Smooth muscle cell (in vitro differentiated cells): ENCODE measurements around the gene COL17A1. TPM values are rescaled to one million over a fixed set of nuclear protein-coding genes. Genes with fewer than 3 reads are reported as not detected.

Experiments used
- DNase-seq: peaks from one replicate; lab custom pipeline; 2025; ENCODE audit not compliant: unreplicated experiment; lab: John Stamatoyannopoulos, UW
- H2AFZ ChIP-seq: fragments of 200-600 bp; sonication (generic); 2 replicates; pipeline ENCODE4 v1.6.0; 2016; ENCODE audit warnings: antibody characterized with exemption, low read depth, mild to moderate bottlenecking
- H3F3A ChIP-seq: fragments of 200-600 bp; sonication (generic); 2 replicates; pipeline ENCODE4 v1.6.0; 2017; ENCODE audit warnings: antibody characterized with exemption, low read depth
- H3K27ac ChIP-seq: fragments of 200-600 bp; sonication (generic); 2 replicates; pipeline ENCODE4 v1.5.1; 2016; ENCODE audit warnings: low read depth, mild to moderate bottlenecking
- H3K27me3 ChIP-seq: fragments of 200-600 bp; sonication (generic); 2 replicates; pipeline ENCODE4 v1.6.1; 2016; ENCODE audit warnings: low read depth, mild to moderate bottlenecking
- H3K36me3 ChIP-seq: fragments of 200-600 bp; sonication (generic); 2 replicates; pipeline ENCODE4 v1.5.1; 2016; ENCODE audit warnings: low read depth
- H3K4me1 ChIP-seq: fragments of 200-600 bp; sonication (generic); 2 replicates; pipeline ENCODE4 v1.5.1; 2016; ENCODE audit warnings: low read depth
- H3K4me2 ChIP-seq: fragments of 200-600 bp; sonication (generic); 2 replicates; pipeline ENCODE4 v1.6.0; 2016; ENCODE audit warnings: mild to moderate bottlenecking
- H3K4me3 ChIP-seq: fragments of 200-600 bp; sonication (generic); 2 replicates; pipeline ENCODE4 v1.5.1; 2016; ENCODE audit warnings: mild to moderate bottlenecking
- H3K79me2 ChIP-seq: fragments of 200-600 bp; sonication (generic); 2 replicates; pipeline ENCODE4 v1.6.0; 2016; ENCODE audit warnings: low read depth, mild to moderate bottlenecking
- H3K9ac ChIP-seq: fragments of 200-600 bp; sonication (generic); 2 replicates; pipeline ENCODE4 v1.6.0; 2016; ENCODE audit warnings: low read depth
- H3K9me3 ChIP-seq: fragments of 200-600 bp; sonication (generic); replicated peaks from 2 replicates; pipeline ENCODE4 v1.5.1; 2016; ENCODE audit warnings: low read depth
- H4K20me1 ChIP-seq: fragments of 200-600 bp; sonication (generic); 2 replicates; pipeline ENCODE4 v1.6.0; 2016; ENCODE audit warnings: low read depth
- WGBS: methylation state at CpG from one replicate; pipeline ENCODE4 v1.1.7; 2016; ENCODE audit warnings: low lambda C conversion rate; 5-methylcytosine and 5-hydroxymethylcytosine counted together
- polyA plus RNA-seq: library from polyadenylated mRNA; unstranded; fragments of >200 nt; fragmentation: Nextera tagmentation; extraction: Ambion mirVana; gene quantifications from 2 replicates; pipeline ENCODE4 v1.2.1, GENCODE V29; 2016
- total RNA-seq: library from RNA; depleted of rRNA; stranded (reverse); fragments of >200 nt; gene quantifications from 2 replicates; pipeline ENCODE4 v1.2.3, GENCODE V29; 2014
- TF ChIP-seq, protein P1 (sequence below): fragments of 200-600 bp; sonication (generic); IDR thresholded peaks from 2 replicates; pipeline ENCODE4 v1.5.1; 2017; ENCODE audit warnings: borderline replicate concordance, mild to moderate bottlenecking, antibody characterized with exemption; ENCODE audit not compliant: insufficient read depth, poor library complexity, severe bottlenecking

The COL17A1 gene
- total and polyA plus RNA-seq, 2 experiments from 2014 or later: 31.5 to 150 TPM

- Histone ChIP-seq H3K79me2 (no peaks in the 10 kb centered on the region), H4K20me1 (no peaks in the 10 kb centered on the region), H3K9ac (no peak overlapping the region), H2AFZ (no peak overlapping the region), H3K4me1 (no peaks in the 10 kb centered on the region), H3K27ac (no peak overlapping the region), H3K9me3 (no peaks in the 10 kb centered on the region), H3F3A (no peaks in the 10 kb centered on the region), H3K27me3 (peaks cover 4% of the 10 kb centered on the region), H3K4me3 (no peak overlapping the region), H3K4me2 (no peak overlapping the region), H3K36me3 (no peaks in the 10 kb centered on the region)
- DNase-seq: no peak
- TF ChIP-seq, protein P1, sequence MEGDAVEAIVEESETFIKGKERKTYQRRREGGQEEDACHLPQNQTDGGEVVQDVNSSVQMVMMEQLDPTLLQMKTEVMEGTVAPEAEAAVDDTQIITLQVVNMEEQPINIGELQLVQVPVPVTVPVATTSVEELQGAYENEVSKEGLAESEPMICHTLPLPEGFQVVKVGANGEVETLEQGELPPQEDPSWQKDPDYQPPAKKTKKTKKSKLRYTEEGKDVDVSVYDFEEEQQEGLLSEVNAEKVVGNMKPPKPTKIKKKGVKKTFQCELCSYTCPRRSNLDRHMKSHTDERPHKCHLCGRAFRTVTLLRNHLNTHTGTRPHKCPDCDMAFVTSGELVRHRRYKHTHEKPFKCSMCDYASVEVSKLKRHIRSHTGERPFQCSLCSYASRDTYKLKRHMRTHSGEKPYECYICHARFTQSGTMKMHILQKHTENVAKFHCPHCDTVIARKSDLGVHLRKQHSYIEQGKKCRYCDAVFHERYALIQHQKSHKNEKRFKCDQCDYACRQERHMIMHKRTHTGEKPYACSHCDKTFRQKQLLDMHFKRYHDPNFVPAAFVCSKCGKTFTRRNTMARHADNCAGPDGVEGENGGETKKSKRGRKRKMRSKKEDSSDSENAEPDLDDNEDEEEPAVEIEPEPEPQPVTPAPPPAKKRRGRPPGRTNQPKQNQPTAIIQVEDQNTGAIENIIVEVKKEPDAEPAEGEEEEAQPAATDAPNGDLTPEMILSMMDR: no peak
These were observed 14.3 kb upstream of the COL17A1 start for GRCh38 chr10:104099941-104100340.

GRCh38 chr10:104099269-104099668, 13.6 kb upstream of the COL17A1 start:
- Histone ChIP-seq H3K4me2 (peak overlapping the region; percentile 19), H3K36me3 (no peaks in the 10 kb centered on the region), H3K4me1 (no peaks in the 10 kb centered on the region), H4K20me1 (no peaks in the 10 kb centered on the region), H3K4me3 (no peak overlapping the region), H3K27ac (peak overlapping the region; percentile 14), H3K79me2 (no peaks in the 10 kb centered on the region), H3K9me3 (no peaks in the 10 kb centered on the region), H3K27me3 (peaks cover 4% of the 10 kb centered on the region), H3F3A (no peaks in the 10 kb centered on the region), H3K9ac (no peak overlapping the region), H2AFZ (no peak overlapping the region)
- 65% methylated on average over 3 of the region's 3 CpGs for WGBS
- no peak for DNase-seq
- TF ChIP-seq, protein P1: no peak

GRCh38 chr10:104098358-104098925, 12.8 kb upstream of the COL17A1 start:
- Histone ChIP-seq H3K79me2 (no peaks in the 10 kb centered on the region), H3K4me2 (peak overlapping the region; percentile 19), H3K4me3 (no peak overlapping the region), H2AFZ (peak overlapping the region; percentile 26), H3K27ac (peak overlapping the region; percentile 14), H3K9me3 (no peaks in the 10 kb centered on the region), H3K4me1 (no peaks in the 10 kb centered on the region), H3K9ac (no peak overlapping the region), H3K36me3 (no peaks in the 10 kb centered on the region), H3F3A (no peaks in the 10 kb centered on the region), H4K20me1 (no peaks in the 10 kb centered on the region), H3K27me3 (peaks cover 4% of the 10 kb centered on the region)
- TF ChIP-seq, protein P1: no peak
- DNase-seq: no peak
- 91% methylated on average over 4 of the region's 4 CpGs for WGBS

DNA sequence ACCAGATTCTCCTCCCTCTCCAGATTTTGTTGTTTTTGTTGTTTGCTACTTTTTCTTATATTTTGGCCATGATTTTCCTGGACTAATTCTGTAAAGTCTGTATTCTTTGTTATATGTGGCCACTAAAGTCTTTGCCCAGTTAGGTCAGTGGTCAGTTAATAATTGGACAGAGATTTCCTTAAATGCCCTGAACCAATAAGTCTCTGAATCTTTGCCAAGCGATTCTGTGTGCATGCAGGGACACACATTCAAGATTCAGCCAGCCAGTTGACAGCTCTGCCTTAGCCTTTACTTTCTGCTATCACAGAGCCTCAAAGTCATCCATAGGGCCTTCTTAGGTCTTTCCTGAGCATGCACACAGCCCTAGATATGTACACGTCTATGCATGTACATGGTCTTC, 11.0 kb upstream of the COL17A1 start:
- Histone ChIP-seq H3K27ac (no peak overlapping the region), H3K9ac (no peak overlapping the region), H3K4me1 (no peaks in the 10 kb centered on the region), H3K4me3 (no peak overlapping the region), H3F3A (no peaks in the 10 kb centered on the region), H3K27me3 (no peaks in the 10 kb centered on the region), H3K36me3 (no peaks in the 10 kb centered on the region), H3K79me2 (no peaks in the 10 kb centered on the region), H2AFZ (no peak overlapping the region), H3K4me2 (no peak overlapping the region), H4K20me1 (no peaks in the 10 kb centered on the region), H3K9me3 (no peaks in the 10 kb centered on the region)
- no peak for DNase-seq
- 85% methylated on average over 2 of the region's 2 CpGs for WGBS
- TF ChIP-seq, protein P1: no peak
